KMS-11 (cell line): ENCODE data around the gene LPCAT4.

ENCODE experiments used
- H2AFZ ChIP-seq: fragments of 200-600 bp; sonication (generic); 2 replicates; pipeline ENCODE4 v1.6.1; 2016; ENCODE audit warnings: antibody characterized with exemption, mixed run types, low read depth
- H3K27ac ChIP-seq: fragments of 200-600 bp; sonication (generic); 2 replicates; pipeline ENCODE4 v1.6.1; 2016; ENCODE audit warnings: mild to moderate bottlenecking, mixed run types
- H3K27me3 ChIP-seq: fragments of 200-600 bp; sonication (generic); 2 replicates; pipeline ENCODE4 v1.6.1; 2017; ENCODE audit warnings: mild to moderate bottlenecking, low read depth, mixed run types, moderate library complexity; ENCODE audit not compliant: insufficient read depth
- H3K36me3 ChIP-seq: fragments of 200-600 bp; sonication (generic); 2 replicates; pipeline ENCODE4 v1.6.1; 2017; ENCODE audit warnings: mild to moderate bottlenecking, mixed run types; ENCODE audit not compliant: insufficient read depth
- H3K4me1 ChIP-seq: fragments of 200-600 bp; sonication (generic); 2 replicates; pipeline ENCODE4 v1.6.1; 2016; ENCODE audit warnings: mild to moderate bottlenecking, low read depth, mixed run types; ENCODE audit not compliant: poor library complexity, severe bottlenecking
- H3K4me2 ChIP-seq: fragments of 200-600 bp; sonication (generic); 2 replicates; pipeline ENCODE4 v1.7.0; 2016; ENCODE audit warnings: mild to moderate bottlenecking, mixed run types
- H3K4me3 ChIP-seq: fragments of 200-600 bp; sonication (generic); IDR thresholded peaks from 2 replicates; pipeline ENCODE4 v1.6.1; 2017; ENCODE audit warnings: low read depth, low read length, mixed read lengths; ENCODE audit not compliant: insufficient read depth
- H3K79me2 ChIP-seq: fragments of 200-600 bp; sonication (generic); 2 replicates; pipeline ENCODE4 v1.6.1; 2016; ENCODE audit warnings: low read depth, mixed run types; ENCODE audit not compliant: insufficient read depth
- H3K9ac ChIP-seq: fragments of 200-600 bp; sonication (generic); 2 replicates; pipeline ENCODE4 v1.6.1; 2016; ENCODE audit warnings: mild to moderate bottlenecking, mixed run types
- H4K20me1 ChIP-seq: fragments of 200-600 bp; sonication (generic); 2 replicates; pipeline ENCODE4 v1.6.1; 2016; ENCODE audit warnings: mild to moderate bottlenecking, mixed run types; ENCODE audit not compliant: insufficient read depth
- CTCF ChIP-seq: fragments of 200-600 bp; sonication (generic); conservative IDR thresholded peaks from 2 replicates; pipeline ENCODE4 v1.6.1; 2017; ENCODE audit warnings: low read depth, mild to moderate bottlenecking, antibody characterized with exemption, low read length, moderate library complexity, mixed read lengths

Gene LPCAT4

GRCh38 chr15:34336991-34337556 is 29.9 kb downstream of the LPCAT4 start:
- Histone ChIP-seq H3K27ac (no peak overlapping the region), H4K20me1 (no peaks in the 10 kb centered on the region), H3K9ac (peak overlapping the region; percentile 51; the same call in 1 of the 2 replicates), H2AFZ (peak overlapping the region; percentile 91), H3K4me2 (peak overlapping the region; percentile 76), H3K4me3 (peak overlapping the region; percentile 68), H3K36me3 (no peaks in the 10 kb centered on the region), H3K79me2 (peaks cover 7% of the 10 kb centered on the region), H3K4me1 (peaks cover 10% of the 10 kb centered on the region), H3K27me3 (no peaks in the 10 kb centered on the region)
- no peak for TF ChIP-seq CTCF

DNA sequence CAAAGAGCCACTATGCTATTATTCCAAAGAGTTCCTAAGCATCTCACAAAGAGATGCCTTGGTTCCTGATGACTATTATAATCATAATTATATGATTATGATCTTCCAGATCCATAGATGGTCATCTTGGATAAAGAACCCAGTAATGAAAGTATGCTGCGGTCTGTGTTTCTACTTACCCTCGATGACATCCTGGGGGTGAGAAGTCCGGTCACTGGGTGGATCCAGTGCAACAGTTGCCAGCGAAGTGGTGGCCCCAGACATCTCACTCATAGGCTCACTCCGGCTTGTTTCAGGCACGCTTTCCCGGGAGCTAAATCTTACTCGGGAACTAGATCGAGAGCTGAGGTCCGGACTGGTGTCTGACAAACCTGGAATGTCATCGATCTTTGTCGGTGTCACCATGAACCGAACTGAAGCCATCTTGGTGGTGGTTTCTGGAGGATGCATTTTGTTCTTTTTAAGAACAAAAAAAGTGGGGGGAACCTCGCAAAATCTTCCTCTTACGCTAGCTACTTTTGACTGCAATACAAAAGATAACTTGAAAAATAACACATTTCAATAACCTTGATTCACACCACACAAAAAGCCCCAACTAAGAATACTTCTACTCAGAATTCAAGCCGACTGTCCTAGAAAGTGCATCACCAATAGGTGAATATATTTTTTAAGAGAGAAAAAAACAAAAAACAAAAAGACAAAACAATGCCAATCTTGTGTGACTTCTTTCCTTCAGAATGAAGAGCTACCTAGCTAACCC is 30.6 kb downstream of the LPCAT4 start:
- Histone ChIP-seq H3K79me2 (peaks cover under 1% of the 10 kb centered on the region; the same call in 1 of the 2 replicates), H3K27me3 (no peaks in the 10 kb centered on the region), H3K4me1 (peaks cover 5% of the 10 kb centered on the region), H3K9ac (no peak overlapping the region), H3K4me3 (no peak overlapping the region), H3K4me2 (peak overlapping the region; percentile 76), H2AFZ (peak overlapping the region; percentile 91), H3K36me3 (no peaks in the 10 kb centered on the region), H3K27ac (no peak overlapping the region), H4K20me1 (no peaks in the 10 kb centered on the region)
- TF ChIP-seq CTCF = no peak

DNA sequence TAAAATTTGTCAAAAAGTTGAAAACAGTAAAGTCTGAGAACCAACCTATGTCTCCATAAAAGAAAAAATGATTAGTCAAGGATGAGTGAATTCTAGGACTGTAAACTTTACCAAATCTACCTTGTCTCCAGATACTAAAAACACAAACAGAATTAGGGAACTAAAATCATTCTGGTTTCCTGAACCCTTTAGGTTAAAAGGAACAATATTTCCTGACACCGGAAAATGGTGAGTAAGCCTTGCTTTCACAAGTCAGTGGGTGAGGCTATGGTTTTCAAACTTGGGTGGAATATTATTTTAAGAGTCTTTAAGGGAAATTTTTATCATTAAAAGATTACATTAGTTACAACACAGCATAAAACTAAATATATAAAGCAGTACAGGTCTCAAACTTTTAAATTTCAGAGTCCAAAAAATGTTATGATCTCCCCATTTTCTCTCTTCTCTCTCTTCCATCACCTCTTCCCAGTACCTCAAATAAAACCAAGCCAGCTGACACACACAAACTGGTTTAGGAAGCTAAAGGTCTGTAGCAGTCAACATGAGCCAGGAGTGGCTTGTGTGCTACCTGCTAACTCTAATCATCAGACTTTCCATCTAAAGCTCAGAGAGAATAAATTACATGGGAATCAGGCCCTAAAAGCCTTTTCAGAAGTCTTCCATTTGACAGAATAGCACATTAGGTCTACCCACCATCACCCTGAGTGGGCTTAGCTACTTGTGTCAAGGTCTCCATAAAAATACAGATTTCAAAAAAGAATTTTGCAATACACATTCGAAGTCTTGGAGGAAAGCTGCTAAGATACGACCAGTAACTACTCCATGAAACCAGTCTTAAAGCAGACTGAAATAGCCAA is 31.6 kb downstream of the LPCAT4 start:
- Histone ChIP-seq H3K36me3 (no peaks in the 10 kb centered on the region), H2AFZ (no peak overlapping the region), H3K4me3 (no peak overlapping the region), H3K9ac (no peak overlapping the region), H4K20me1 (no peaks in the 10 kb centered on the region), H3K27me3 (no peaks in the 10 kb centered on the region), H3K4me2 (no peak overlapping the region), H3K79me2 (no peaks in the 10 kb centered on the region), H3K4me1 (peaks cover 5% of the 10 kb centered on the region), H3K27ac (no peak overlapping the region)
- TF ChIP-seq CTCF = no peak

DNA sequence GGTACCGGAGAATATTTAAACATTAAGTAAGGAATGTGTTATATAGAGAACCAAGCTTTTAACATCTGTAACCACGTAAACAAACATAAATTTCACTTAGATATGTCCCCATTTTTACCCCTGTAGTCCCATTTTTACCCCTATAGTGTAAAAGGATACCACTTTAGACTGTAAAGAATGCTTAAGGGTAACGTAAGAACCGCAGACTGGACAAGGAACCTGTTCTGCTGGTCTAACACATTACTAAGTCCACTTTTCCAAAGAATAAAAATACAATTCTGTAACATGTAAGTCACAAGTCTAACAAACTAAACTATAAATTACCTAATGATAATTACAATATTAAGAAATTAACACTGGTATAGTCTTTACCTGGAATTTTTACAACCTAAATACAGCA is 32.3 kb downstream of the LPCAT4 start:
- H3K79me2 ChIP-seq = no peaks in the 10 kb centered on the region
- H3K27me3 ChIP-seq = no peaks in the 10 kb centered on the region
- no peak overlapping the region for H3K4me3 ChIP-seq
- H3K27ac ChIP-seq = no peak overlapping the region
- H3K4me1 ChIP-seq = peaks cover 5% of the 10 kb centered on the region
- no peak overlapping the region for H3K4me2 ChIP-seq
- no peaks in the 10 kb centered on the region for H3K36me3 ChIP-seq
- no peaks in the 10 kb centered on the region for H4K20me1 ChIP-seq
- no peak overlapping the region for H2AFZ ChIP-seq
- H3K9ac ChIP-seq = no peak overlapping the region
- TF ChIP-seq CTCF = no peak
